ENCODE measurements around the gene NOTCH1.
A peak's percentile ranks its signal among the peaks of the same experiment; 100 is the strongest.

NOTCH1 gene

DNA sequence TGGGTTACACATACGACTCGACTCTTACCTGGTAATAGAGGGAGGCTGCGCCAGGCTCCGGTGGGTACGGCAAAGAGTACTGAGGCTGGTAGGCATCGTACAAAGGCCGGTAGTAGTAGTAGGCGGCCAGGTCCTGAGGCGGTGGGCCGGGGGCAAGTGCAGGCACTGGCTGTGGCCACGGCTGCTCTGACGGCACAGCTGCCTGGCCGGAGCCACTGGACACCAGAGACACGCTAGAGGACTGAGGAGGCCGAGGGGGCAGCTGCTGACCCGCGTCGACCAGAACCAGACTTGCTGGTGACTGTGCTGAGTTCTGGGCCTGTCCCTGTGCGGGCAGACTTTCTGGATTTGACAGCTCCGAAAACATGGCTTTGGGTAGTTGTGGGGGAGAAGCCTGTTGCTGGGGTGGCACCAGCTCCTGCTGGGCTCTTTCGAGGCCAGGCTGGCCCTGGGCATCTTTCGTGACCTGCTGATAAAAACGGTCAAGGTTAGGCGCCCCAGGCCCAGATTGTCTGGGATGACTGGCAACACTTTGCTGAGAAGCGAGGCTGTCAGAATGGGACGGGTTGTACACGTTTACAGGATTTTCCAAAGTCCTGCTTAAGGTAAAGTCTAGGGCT lies 71.7 kb downstream of the NOTCH1 start:
- peaks cover 39% of the 10 kb centered on the region for H3K36me3 Mint-ChIP-seq (ENCODE audit: low read depth)

DNA sequence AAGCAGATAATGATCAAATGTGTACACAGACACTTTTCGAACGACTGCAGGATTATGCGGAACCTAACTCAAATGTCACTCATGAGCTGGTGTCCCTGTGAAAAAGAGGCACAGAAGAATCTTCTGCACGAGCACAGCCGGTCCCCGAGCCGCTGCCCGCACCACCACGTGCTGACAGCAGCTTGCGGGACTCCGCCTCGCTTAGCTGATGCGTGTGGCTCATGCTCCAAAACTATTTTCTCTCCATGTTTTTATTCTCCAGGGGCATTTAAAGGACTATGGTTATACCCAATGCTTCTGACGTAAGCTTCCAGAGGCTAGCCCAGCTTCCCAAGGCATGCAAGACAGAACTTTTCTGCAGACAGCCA lies 72.5 kb downstream of the NOTCH1 start:
- no peak overlapping the region for H3K4me3 Mint-ChIP-seq
- no peaks in the 10 kb centered on the region for H3K27me3 Mint-ChIP-seq (ENCODE audit: low read depth, poor library complexity)
- H3K36me3 Mint-ChIP-seq (ENCODE audit: low read depth) = peaks cover 41% of the 10 kb centered on the region
- no peaks in the 10 kb centered on the region for H3K9me3 Mint-ChIP-seq
- H3K4me1 Mint-ChIP-seq = peaks cover 7% of the 10 kb centered on the region
- no peak overlapping the region for H3K27ac Mint-ChIP-seq
- TF ChIP-seq, protein P1, sequence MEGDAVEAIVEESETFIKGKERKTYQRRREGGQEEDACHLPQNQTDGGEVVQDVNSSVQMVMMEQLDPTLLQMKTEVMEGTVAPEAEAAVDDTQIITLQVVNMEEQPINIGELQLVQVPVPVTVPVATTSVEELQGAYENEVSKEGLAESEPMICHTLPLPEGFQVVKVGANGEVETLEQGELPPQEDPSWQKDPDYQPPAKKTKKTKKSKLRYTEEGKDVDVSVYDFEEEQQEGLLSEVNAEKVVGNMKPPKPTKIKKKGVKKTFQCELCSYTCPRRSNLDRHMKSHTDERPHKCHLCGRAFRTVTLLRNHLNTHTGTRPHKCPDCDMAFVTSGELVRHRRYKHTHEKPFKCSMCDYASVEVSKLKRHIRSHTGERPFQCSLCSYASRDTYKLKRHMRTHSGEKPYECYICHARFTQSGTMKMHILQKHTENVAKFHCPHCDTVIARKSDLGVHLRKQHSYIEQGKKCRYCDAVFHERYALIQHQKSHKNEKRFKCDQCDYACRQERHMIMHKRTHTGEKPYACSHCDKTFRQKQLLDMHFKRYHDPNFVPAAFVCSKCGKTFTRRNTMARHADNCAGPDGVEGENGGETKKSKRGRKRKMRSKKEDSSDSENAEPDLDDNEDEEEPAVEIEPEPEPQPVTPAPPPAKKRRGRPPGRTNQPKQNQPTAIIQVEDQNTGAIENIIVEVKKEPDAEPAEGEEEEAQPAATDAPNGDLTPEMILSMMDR (IDR thresholded peaks at IDR 0.05) = no peak
- DNase-seq = no peak

More for the DNA sequence above, 71.7 kb downstream of the NOTCH1 start:
- no peaks in the 10 kb centered on the region for H3K27me3 Mint-ChIP-seq (ENCODE audit: low read depth, poor library complexity)
- DNase-seq = no peak
- H3K4me3 Mint-ChIP-seq = no peak overlapping the region
- TF ChIP-seq, protein P1 (IDR thresholded peaks at IDR 0.05) = no peak
- peaks cover 7% of the 10 kb centered on the region for H3K4me1 Mint-ChIP-seq
- H3K9me3 Mint-ChIP-seq = no peaks in the 10 kb centered on the region
- H3K27ac Mint-ChIP-seq = no peak overlapping the region

DNA sequence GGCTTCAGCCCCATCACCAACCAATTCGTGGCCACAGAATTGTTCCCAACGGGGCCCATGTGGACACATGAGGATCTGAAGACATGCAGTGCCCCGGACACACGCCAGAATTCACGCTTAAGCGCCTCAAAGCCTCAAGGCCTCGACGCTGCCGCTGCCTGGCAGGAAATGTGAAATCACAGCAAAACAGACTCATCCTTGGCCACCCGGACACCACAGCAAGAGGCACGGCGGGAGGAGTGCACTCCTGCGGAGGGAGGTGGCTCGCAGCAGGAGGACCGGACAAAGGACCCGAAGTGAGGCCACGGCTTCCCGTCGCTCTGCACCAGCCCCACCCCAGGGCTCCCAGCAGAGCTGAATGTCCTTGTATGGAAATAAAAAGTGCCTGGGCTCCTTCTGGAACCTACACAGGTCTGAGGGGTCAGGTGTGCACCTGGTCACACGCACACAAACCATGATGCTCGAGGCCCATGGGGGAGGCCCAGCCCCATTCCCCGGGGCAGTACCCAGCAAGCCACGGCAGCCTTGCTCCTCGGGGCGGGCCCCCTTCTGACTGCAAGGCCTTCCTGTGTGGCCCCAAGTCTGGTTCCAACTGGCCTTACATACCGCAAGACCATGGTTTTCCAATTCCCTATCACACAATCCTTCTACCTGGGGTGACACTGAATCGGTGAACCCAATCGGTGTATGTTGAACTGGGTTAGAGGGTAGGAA lies 73.1 kb downstream of the NOTCH1 start:
- H3K27me3 Mint-ChIP-seq (ENCODE audit: low read depth, poor library complexity) = no peaks in the 10 kb centered on the region
- no peak for DNase-seq
- H3K36me3 Mint-ChIP-seq (ENCODE audit: low read depth) = peaks cover 39% of the 10 kb centered on the region
- no peak overlapping the region for H3K4me3 Mint-ChIP-seq
- TF ChIP-seq, protein P1 (IDR thresholded peaks at IDR 0.05) = no peak
- no peak overlapping the region for H3K27ac Mint-ChIP-seq
- H3K4me1 Mint-ChIP-seq = peaks cover 7% of the 10 kb centered on the region
- H3K9me3 Mint-ChIP-seq = no peaks in the 10 kb centered on the region

DNA sequence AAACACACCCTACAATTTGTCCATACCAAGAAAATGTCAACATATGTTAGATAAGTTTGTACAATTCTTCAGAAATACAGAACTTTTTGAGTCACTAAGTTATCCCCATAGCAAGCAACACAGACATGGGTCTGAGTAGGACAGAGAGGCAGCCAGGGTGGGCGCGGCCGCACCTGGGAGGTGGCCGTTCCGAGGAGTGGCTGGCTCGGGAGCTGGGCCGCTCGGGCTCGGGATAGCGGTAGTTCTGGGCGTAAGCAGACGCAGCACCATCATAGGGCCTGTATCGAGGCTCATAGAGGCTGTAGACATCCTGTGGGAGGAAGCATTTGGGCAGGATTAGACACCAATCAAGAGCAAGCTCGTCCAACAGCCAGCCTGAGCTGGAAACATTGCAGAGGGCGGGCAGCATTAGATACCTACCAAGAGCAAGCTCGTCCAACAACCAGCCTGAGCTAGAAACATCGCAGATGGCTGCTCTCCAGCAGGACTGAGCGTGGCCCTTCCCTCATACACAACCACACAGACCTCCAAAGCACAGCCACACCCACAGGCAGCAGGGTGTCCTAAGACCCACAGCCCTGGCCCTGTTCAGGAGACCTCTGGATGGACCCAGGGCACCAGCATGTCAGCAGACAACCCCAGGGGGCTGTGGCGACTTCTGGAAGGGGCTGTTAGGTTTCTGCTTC lies 73.9 kb downstream of the NOTCH1 start:
- Mint-ChIP-seq H3K9me3 (no peaks in the 10 kb centered on the region), H3K36me3 (ENCODE audit: low read depth) (peaks cover 35% of the 10 kb centered on the region), H3K4me1 (peaks cover 7% of the 10 kb centered on the region), H3K27ac (no peak overlapping the region), H3K27me3 (ENCODE audit: low read depth, poor library complexity) (no peaks in the 10 kb centered on the region), H3K4me3 (no peak overlapping the region)
- TF ChIP-seq, protein P1 (IDR thresholded peaks at IDR 0.05) = no peak
- DNase-seq = no peak

DNA sequence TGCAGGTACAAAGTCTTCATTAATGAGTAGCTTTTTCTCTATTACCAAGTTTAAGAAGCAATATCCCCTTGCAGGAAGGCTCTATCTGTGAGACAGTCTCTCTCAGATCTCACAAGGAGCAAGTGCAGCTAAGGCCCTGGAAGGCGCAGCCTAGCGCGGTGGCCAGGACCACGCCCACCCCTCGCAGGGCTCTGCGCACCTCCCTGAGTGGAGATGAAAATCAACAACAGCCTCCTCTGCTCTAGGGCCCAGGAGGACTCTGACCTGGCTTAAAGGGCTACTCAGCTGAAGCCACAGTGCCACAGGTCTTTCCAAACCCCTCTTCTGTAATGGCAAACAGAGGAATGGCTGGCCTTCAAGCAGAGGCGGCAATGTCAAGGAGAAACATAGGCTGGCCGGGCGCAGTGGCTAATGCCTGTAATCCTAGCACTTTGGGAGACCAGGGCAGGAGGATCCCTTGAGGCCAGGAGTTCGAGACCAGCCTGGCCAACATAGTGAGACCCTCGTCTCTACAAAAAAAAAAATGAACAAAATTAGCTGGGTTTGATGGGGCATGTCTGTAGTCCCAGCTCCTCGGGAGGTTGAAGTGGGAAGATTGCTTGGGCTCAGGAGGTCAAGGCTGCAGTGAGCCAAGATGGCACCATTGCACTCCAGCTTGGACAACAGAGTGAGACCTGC lies 74.9 kb downstream of the NOTCH1 start:
- Mint-ChIP-seq H3K4me3 (no peak overlapping the region), H3K4me1 (peaks cover 7% of the 10 kb centered on the region), H3K27ac (peak overlapping the region; percentile 64), H3K36me3 (ENCODE audit: low read depth) (peaks cover 39% of the 10 kb centered on the region), H3K9me3 (no peaks in the 10 kb centered on the region), H3K27me3 (ENCODE audit: low read depth, poor library complexity) (no peaks in the 10 kb centered on the region)
- DNase-seq = no peak
- TF ChIP-seq, protein P1 (IDR thresholded peaks at IDR 0.05) = no peak

Measured in nephron progenitor cell (in vitro differentiated cells).